ENCODE data around the gene TAPBPL. TPM values are rescaled to one million over a fixed set of nuclear protein-coding genes. Genes with fewer than 3 reads are reported as not detected.

TAPBPL gene
- total and polyA plus RNA-seq, 2 of the 13 experiments (the other 11 are each of a cell fraction or from before 2014, with no cell fraction given), result 10.0 to 14.5 TPM

DNA sequence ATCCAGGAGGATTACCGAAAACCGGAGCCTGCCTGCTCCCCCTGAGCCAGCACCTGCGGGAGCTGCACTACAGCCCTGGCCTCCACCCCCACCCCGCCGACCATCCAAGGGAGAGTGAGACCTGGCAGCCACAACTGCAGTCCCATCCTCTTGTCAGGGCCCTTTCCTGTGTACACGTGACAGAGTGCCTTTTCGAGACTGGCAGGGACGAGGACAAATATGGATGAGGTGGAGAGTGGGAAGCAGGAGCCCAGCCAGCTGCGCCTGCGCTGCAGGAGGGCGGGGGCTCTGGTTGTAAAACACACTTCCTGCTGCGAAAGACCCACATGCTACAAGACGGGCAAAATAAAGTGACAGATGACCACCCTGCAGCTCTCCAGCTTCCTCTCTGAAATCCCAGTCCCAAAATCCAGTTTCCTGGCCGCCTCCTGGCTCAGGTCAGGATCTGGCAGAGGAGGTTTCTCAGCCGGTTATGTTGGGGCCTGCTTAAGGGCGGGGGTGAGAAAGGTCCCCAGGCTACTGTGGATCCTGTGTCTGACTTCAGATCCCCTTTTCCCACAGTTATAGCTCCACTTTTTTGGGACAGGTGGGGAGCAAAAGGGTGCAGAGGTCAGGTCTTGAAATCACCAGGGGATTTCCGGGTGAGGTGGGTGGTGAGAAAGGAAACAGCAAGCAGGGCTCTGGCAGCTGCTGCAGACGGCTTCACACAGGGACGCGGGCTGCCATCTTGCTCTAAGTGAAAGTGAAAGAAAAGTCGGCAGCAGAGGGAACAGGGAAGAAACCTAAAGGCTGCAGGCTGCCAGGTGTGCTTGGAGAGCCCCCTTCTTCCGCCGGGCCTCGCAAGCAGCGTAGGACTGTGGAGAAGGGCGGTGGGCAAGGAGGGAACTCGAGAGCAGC lies at the start of gene TAPBPL (continued):
- TF ChIP-seq ELK4 (CRISPR knock-in tag; IDR thresholded peaks at IDR 0.05; ENCODE audit: borderline replicate concordance), result no peak
- TF ChIP-seq ZNF224 (CRISPR knock-in tag; IDR thresholded peaks at IDR 0.05), result peak; percentile 17; the same call in 1 of the 2 replicates
- no peak for TF ChIP-seq NR3C1 (CRISPR knock-in tag; IDR thresholded peaks at IDR 0.05)
- peak; percentile 39; the same call in 1 of the 2 replicates for TF ChIP-seq RAD51 (IDR thresholded peaks at IDR 0.05; ENCODE audit: borderline replicate concordance)
- no peak; the same call in 1 of the 2 replicates for TF ChIP-seq YEATS4 (CRISPR knock-in tag; IDR thresholded peaks at IDR 0.05; ENCODE audit: borderline replicate concordance)
- no peak for TF ChIP-seq RNF2 (conservative IDR thresholded peaks at IDR 0.05; ENCODE audit: low read depth)
- TF ChIP-seq, protein P1, sequence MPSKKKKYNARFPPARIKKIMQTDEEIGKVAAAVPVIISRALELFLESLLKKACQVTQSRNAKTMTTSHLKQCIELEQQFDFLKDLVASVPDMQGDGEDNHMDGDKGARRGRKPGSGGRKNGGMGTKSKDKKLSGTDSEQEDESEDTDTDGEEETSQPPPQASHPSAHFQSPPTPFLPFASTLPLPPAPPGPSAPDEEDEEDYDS (CRISPR knock-in tag; IDR thresholded peaks at IDR 0.05), result peak; percentile 78
- TF ChIP-seq ZKSCAN5 (CRISPR knock-in tag; IDR thresholded peaks at IDR 0.05), result no peak
- no peak for TF ChIP-seq ZNF143 (CRISPR knock-in tag; IDR thresholded peaks at IDR 0.05)
- TF ChIP-seq KLF15 (CRISPR knock-in tag; IDR thresholded peaks at IDR 0.05; ENCODE audit: borderline replicate concordance), result no peak
- no peak for TF ChIP-seq PCBP2 (optimal IDR thresholded peaks at IDR 0.05; ENCODE audit: low read depth, low read length, poor library complexity, severe bottlenecking)
- TF ChIP-seq IKZF5 (CRISPR knock-in tag; IDR thresholded peaks at IDR 0.05), result no peak; the same call in 1 of the 2 replicates
- TF ChIP-seq POLR2A (IDR thresholded peaks at IDR 0.05; ENCODE audit: insufficient read depth in 1 of 2, low read depth in 2 of 2, low read length in 2 of 2), result peak; percentile 68 to 79
- no peak; the same call in 1 of the 2 replicates for TF ChIP-seq ZNF225 (CRISPR knock-in tag; IDR thresholded peaks at IDR 0.05)
- no peak for TF ChIP-seq HHEX (CRISPR knock-in tag; IDR thresholded peaks at IDR 0.05)
- no peak for TF ChIP-seq NBN (conservative IDR thresholded peaks at IDR 0.05)
- peak; percentile 80 for TF ChIP-seq ZNF605 (CRISPR knock-in tag; IDR thresholded peaks at IDR 0.05)
- 0 out of 2 replicates have a peak, but pooled peaks have one; percentile 28 for TF ChIP-seq GZF1 (CRISPR knock-in tag; IDR thresholded peaks at IDR 0.05)
- TF ChIP-seq SRSF9 (IDR thresholded peaks at IDR 0.05; ENCODE audit: borderline replicate concordance, insufficient read depth, low read depth, low read length, poor library complexity, severe bottlenecking), result no peak
- TF ChIP-seq ZNF441 (CRISPR knock-in tag; IDR thresholded peaks at IDR 0.05; ENCODE audit: borderline replicate concordance), result no peak
- TF ChIP-seq HDAC1 (CRISPR knock-in tag; IDR thresholded peaks at IDR 0.05), result peak; percentile 64
- TF ChIP-seq ZNF720 (CRISPR knock-in tag; IDR thresholded peaks at IDR 0.05), result no peak
- no peak for TF ChIP-seq ZFP36L1 (CRISPR knock-in tag; IDR thresholded peaks at IDR 0.05)
- 0 out of 2 replicates have a peak, but pooled peaks have one; percentile 20 for TF ChIP-seq ZNF770 (CRISPR knock-in tag; IDR thresholded peaks at IDR 0.05)
- peak; percentile 65; the same call in 1 of the 2 replicates for TF ChIP-seq ISX (CRISPR knock-in tag; conservative IDR thresholded peaks at IDR 0.05)
- 0 out of 2 replicates have a peak, but pooled peaks have one; percentile 67 for TF ChIP-seq ZNF773 (CRISPR knock-in tag; IDR thresholded peaks at IDR 0.05; ENCODE audit: borderline replicate concordance)
- no peak for TF ChIP-seq ZNF160 (CRISPR knock-in tag; IDR thresholded peaks at IDR 0.05)

All from HepG2 (cell line).